AG09319 (cell line): ENCODE data around the gene TBX21.

ENCODE experiments used
- DNase-seq: peaks from one replicate; pipeline ENCODE4 v3.0.0-alpha.2; 2010; ENCODE audit warnings: low read depth; ENCODE audit errors: extremely low read depth
- CTCF ChIP-seq: IDR thresholded peaks from 2 replicates; pipeline ENCODE4 v1.5.1; 2011; ENCODE audit warnings: low read depth, mild to moderate bottlenecking, inconsistent platforms, low read length, moderate library complexity

The TBX21 gene

GRCh38 chr17:47700471-47701449 lies 32.3 kb upstream of the TBX21 start:
- no peak for TF ChIP-seq CTCF
- DNase-seq: no peak

- no peak for DNase-seq
- no peak for TF ChIP-seq CTCF
Measured at GRCh38 chr17:47701608-47702007, 31.4 kb upstream of the TBX21 start.

- no peak for DNase-seq
- TF ChIP-seq CTCF: no peak
Measured at GRCh38 chr17:47702391-47702995, 30.5 kb upstream of the TBX21 start.

GRCh38 chr17:47703191-47703591 lies 29.8 kb upstream of the TBX21 start:
- no peak for DNase-seq
- TF ChIP-seq CTCF: no peak

GRCh38 chr17:47703671-47704070 lies 29.4 kb upstream of the TBX21 start:
- no peak for TF ChIP-seq CTCF
- DNase-seq: no peak

GRCh38 chr17:47704116-47704515 lies 28.9 kb upstream of the TBX21 start:
- TF ChIP-seq CTCF: no peak
- no peak for DNase-seq

- TF ChIP-seq CTCF: no peak
- DNase-seq: no peak
Measured at GRCh38 chr17:47704736-47705135, 28.3 kb upstream of the TBX21 start.
